Hematopoietic multipotent progenitor cell treated with erythropoietin and hydrocortisone succinate and interleukin-3 and kit ligand, for 4 days (in vitro differentiated cells): Measurements from ENCODE around the gene UBR4.

ENCODE experiments used
- DNase-seq: peaks from one replicate; pipeline ENCODE4 v3.0.0-alpha.2; 2015

UBR4 gene

GRCh38 chr1:19049128-19049768 lies 160.8 kb downstream of the UBR4 start:
- DNase-seq: no peak

- DNase-seq: no peak
Observed at GRCh38 chr1:19046972-19047731, 162.9 kb downstream of the UBR4 start.

- DNase-seq: no peak
Observed at GRCh38 chr1:19045898-19046880, 163.9 kb downstream of the UBR4 start.

- no peak for DNase-seq
Observed at GRCh38 chr1:19044975-19045831, 164.9 kb downstream of the UBR4 start.

GRCh38 chr1:19044471-19044870 lies 165.6 kb downstream of the UBR4 start:
- DNase-seq: no peak

- DNase-seq: no peak
Observed at GRCh38 chr1:19043579-19044443, 166.3 kb downstream of the UBR4 start.

GRCh38 chr1:19042675-19043578 lies 167.1 kb downstream of the UBR4 start:
- DNase-seq: no peak

GRCh38 chr1:19040010-19040680 lies 169.9 kb downstream of the UBR4 start:
- DNase-seq: no peak

GRCh38 chr1:19038732-19039131 lies 171.3 kb downstream of the UBR4 start:
- no peak for DNase-seq

GRCh38 chr1:19038096-19038495 lies 172.0 kb downstream of the UBR4 start:
- no peak for DNase-seq

- no peak for DNase-seq
Observed at GRCh38 chr1:19037659-19038058, 172.4 kb downstream of the UBR4 start.

- DNase-seq: no peak
Observed at GRCh38 chr1:19036813-19037605, 173.1 kb downstream of the UBR4 start.

GRCh38 chr1:19036041-19036812 lies 173.8 kb downstream of the UBR4 start:
- DNase-seq: no peak

GRCh38 chr1:19035377-19036040 lies 174.6 kb downstream of the UBR4 start:
- no peak for DNase-seq

GRCh38 chr1:19034721-19035120 lies 175.3 kb downstream of the UBR4 start:
- DNase-seq: no peak

- no peak for DNase-seq
Observed at GRCh38 chr1:19033926-19034680, 176.0 kb downstream of the UBR4 start.

GRCh38 chr1:19033515-19033839 lies 176.6 kb downstream of the UBR4 start:
- DNase-seq: no peak
